ENCODE measurements around the gene SP9.

DNA sequence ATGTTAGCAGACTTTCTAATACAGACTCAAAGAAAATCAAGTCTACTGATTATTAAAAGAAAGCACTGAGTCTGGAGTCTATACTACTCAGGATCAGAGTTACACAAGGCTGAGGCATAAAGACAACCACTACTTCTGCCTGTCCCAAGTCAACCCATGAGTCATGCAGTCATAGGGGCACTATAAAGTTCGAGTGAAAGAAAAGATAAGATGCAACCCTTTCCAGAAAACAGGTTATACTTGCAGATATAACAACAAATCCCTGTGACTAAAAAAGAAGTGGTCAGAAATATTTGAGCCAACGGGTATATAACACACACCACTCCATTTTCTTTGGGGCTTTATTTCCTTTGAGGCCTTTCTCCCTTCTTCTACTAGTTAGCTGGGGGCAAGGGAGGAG lies 42.2 kb downstream of the SP9 start:
- TF ChIP-seq POLR2A (IDR thresholded peaks at IDR 0.05; ENCODE audit: low read depth, low read length), result no peak
- no peak for TF ChIP-seq TAF1 (IDR thresholded peaks at IDR 0.05; ENCODE audit: borderline replicate concordance, low read depth, low read length)
- no peak for TF ChIP-seq POLR2AphosphoS5 (IDR thresholded peaks at IDR 0.05; ENCODE audit: low read depth, low read length)

All from GM12892 (cell line).